ENCODE measurements around the gene CCDC180. TPM values are rescaled to one million over a fixed set of nuclear protein-coding genes. Genes with fewer than 3 reads are reported as not detected.

CCDC180 gene
- polyA plus RNA-seq, 1 of the 3 experiments (the other 2 are of a cell fraction), result 1.0 TPM

GRCh38 chr9:97318433-97318832, 11.0 kb downstream of the CCDC180 start:
- H2AFZ ChIP-seq (ENCODE audit: low read depth), result no peak overlapping the region
- no peaks in the 10 kb centered on the region for H3K79me2 ChIP-seq (ENCODE audit: insufficient read depth)
- no peaks in the 10 kb centered on the region for H3K9me3 ChIP-seq
- DNase-seq, result no peak
- H3K4me2 ChIP-seq, result no peak overlapping the region
- H3K27ac ChIP-seq (ENCODE audit: low read depth in 2 of 2, low read length in 1 of 2), result no peak overlapping the region
- no peak overlapping the region for H3K9ac ChIP-seq
- H3K27me3 ChIP-seq (ENCODE audit: insufficient read depth), result no peaks in the 10 kb centered on the region
- H3K4me1 ChIP-seq (ENCODE audit: control insufficient read depth in 1 of 2, insufficient read depth in 2 of 2, low read depth in 1 of 2, low read length in 1 of 2), result no peaks in the 10 kb centered on the region; a peak in 1 of 4 replicates
- H4K20me1 ChIP-seq (ENCODE audit: insufficient read depth), result no peaks in the 10 kb centered on the region
- TF ChIP-seq SMC3 (IDR thresholded peaks at IDR 0.05; ENCODE audit: low read depth, low read length), result no peak
- no peak for TF ChIP-seq ELF1 (IDR thresholded peaks at IDR 0.05)
- TF ChIP-seq, protein P1, sequence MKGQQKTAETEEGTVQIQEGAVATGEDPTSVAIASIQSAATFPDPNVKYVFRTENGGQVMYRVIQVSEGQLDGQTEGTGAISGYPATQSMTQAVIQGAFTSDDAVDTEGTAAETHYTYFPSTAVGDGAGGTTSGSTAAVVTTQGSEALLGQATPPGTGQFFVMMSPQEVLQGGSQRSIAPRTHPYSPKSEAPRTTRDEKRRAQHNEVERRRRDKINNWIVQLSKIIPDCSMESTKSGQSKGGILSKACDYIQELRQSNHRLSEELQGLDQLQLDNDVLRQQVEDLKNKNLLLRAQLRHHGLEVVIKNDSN (IDR thresholded peaks at IDR 0.05; ENCODE audit: borderline replicate concordance, low read depth), result no peak
- no peak for TF ChIP-seq MXI1 (IDR thresholded peaks at IDR 0.05; ENCODE audit: low read depth, low read length)
- no peak for TF ChIP-seq RXRA (IDR thresholded peaks at IDR 0.05; ENCODE audit: borderline replicate concordance, low read depth)
- TF ChIP-seq, protein P2, sequence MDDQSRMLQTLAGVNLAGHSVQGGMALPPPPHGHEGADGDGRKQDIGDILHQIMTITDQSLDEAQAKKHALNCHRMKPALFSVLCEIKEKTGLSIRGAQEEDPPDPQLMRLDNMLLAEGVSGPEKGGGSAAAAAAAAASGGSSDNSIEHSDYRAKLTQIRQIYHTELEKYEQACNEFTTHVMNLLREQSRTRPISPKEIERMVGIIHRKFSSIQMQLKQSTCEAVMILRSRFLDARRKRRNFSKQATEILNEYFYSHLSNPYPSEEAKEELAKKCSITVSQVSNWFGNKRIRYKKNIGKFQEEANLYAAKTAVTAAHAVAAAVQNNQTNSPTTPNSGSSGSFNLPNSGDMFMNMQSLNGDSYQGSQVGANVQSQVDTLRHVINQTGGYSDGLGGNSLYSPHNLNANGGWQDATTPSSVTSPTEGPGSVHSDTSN (IDR thresholded peaks at IDR 0.05), result no peak
- TF ChIP-seq, protein P3, sequence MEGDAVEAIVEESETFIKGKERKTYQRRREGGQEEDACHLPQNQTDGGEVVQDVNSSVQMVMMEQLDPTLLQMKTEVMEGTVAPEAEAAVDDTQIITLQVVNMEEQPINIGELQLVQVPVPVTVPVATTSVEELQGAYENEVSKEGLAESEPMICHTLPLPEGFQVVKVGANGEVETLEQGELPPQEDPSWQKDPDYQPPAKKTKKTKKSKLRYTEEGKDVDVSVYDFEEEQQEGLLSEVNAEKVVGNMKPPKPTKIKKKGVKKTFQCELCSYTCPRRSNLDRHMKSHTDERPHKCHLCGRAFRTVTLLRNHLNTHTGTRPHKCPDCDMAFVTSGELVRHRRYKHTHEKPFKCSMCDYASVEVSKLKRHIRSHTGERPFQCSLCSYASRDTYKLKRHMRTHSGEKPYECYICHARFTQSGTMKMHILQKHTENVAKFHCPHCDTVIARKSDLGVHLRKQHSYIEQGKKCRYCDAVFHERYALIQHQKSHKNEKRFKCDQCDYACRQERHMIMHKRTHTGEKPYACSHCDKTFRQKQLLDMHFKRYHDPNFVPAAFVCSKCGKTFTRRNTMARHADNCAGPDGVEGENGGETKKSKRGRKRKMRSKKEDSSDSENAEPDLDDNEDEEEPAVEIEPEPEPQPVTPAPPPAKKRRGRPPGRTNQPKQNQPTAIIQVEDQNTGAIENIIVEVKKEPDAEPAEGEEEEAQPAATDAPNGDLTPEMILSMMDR (IDR thresholded peaks at IDR 0.05), result no peak
- no peak for TF ChIP-seq GABPA (IDR thresholded peaks at IDR 0.05; ENCODE audit: low read depth)
- no peak for TF ChIP-seq JUND (IDR thresholded peaks at IDR 0.05)
- no peak for TF ChIP-seq ZBTB33 (IDR thresholded peaks at IDR 0.05; ENCODE audit: borderline replicate concordance, low read depth)
- TF ChIP-seq POLR2AphosphoS5 (IDR thresholded peaks at IDR 0.05; ENCODE audit: low read depth, low read length), result no peak
- TF ChIP-seq TCF12 (IDR thresholded peaks at IDR 0.05), result no peak
- no peak for TF ChIP-seq EZH2phosphoT487 (IDR thresholded peaks at IDR 0.05; ENCODE audit: borderline replicate concordance, low read depth)
- no peaks in the 10 kb centered on the region for H3F3A ChIP-seq (replicated peaks; ENCODE audit: insufficient read depth)
- H3K9me2 ChIP-seq, result no peaks in the 10 kb centered on the region
- no peak overlapping the region for H3K4me3 ChIP-seq (ENCODE audit: low read depth in 2 of 2, low read length in 1 of 2)
- CTCF ChIA-PET, result interaction anchor here (1.1 kb wide), 1 partner anchor 15 kb away, joined by 3 read pairs; no protein-coding TSS in a partner anchor
- 93% methylated on average over 5 of the region's 6 CpGs for WGBS (ENCODE audit: low lambda C conversion rate)
- POLR2A ChIA-PET, result no interaction called here
- peaks cover 0 to 2% of the 10 kb centered on the region in 2 experiments for H3K36me3 ChIP-seq (replicated peaks in 1 of 2; ENCODE audit: control insufficient read depth in 1 of 2, insufficient read depth in 2 of 2, low read length in 1 of 2)

Measured in SK-N-SH (cell line).